ENCODE data around the gene BMX.

BMX gene

GRCh38 chrX:15567886-15568616 is 67.4 kb downstream of the BMX start:
- peak; percentile 15 for TF ChIP-seq CTCF (IDR thresholded peaks at IDR 0.05; ENCODE audit: insufficient read depth, low read length, poor library complexity, severe bottlenecking)
- H3K4me3 ChIP-seq (replicated peaks; ENCODE audit: low read depth, low read length) = no peak overlapping the region
- H3K36me3 ChIP-seq (ENCODE audit: control insufficient read depth, insufficient read depth, low read length) = no peaks in the 10 kb centered on the region
- H3K27me3 ChIP-seq (replicated peaks; ENCODE audit: control insufficient read depth, insufficient read depth, low read length) = no peaks in the 10 kb centered on the region
- no peak for DNase-seq (ENCODE audit: extremely low read depth, insufficient read length)

GRCh38 chrX:15570145-15570544 is 69.5 kb downstream of the BMX start:
- TF ChIP-seq CTCF (IDR thresholded peaks at IDR 0.05; ENCODE audit: insufficient read depth, low read length, poor library complexity, severe bottlenecking) = no peak
- DNase-seq (ENCODE audit: extremely low read depth, insufficient read length) = no peak
- Histone ChIP-seq H3K4me3 (replicated peaks; ENCODE audit: low read depth, low read length) (no peak overlapping the region), H3K36me3 (ENCODE audit: control insufficient read depth, insufficient read depth, low read length) (no peaks in the 10 kb centered on the region), H3K27me3 (replicated peaks; ENCODE audit: control insufficient read depth, insufficient read depth, low read length) (no peaks in the 10 kb centered on the region)

- no peak for DNase-seq (ENCODE audit: extremely low read depth, insufficient read length)
Measured at GRCh38 chrX:15574017-15574416, 73.4 kb downstream of the BMX start.

GRCh38 chrX:15576019-15576418 is 75.4 kb downstream of the BMX start:
- TF ChIP-seq CTCF (IDR thresholded peaks at IDR 0.05; ENCODE audit: insufficient read depth, low read length, poor library complexity, severe bottlenecking) = no peak
- DNase-seq (ENCODE audit: extremely low read depth, insufficient read length) = no peak
- no peaks in the 10 kb centered on the region for H3K36me3 ChIP-seq (ENCODE audit: control insufficient read depth, insufficient read depth, low read length)
- H3K27me3 ChIP-seq (replicated peaks; ENCODE audit: control insufficient read depth, insufficient read depth, low read length) = no peaks in the 10 kb centered on the region
- H3K4me3 ChIP-seq (replicated peaks; ENCODE audit: low read depth, low read length) = no peak overlapping the region

More at GRCh38 chrX:15574017-15574416, 73.4 kb downstream of the BMX start:
- no peak for TF ChIP-seq CTCF (IDR thresholded peaks at IDR 0.05; ENCODE audit: insufficient read depth, low read length, poor library complexity, severe bottlenecking)
- Histone ChIP-seq H3K36me3 (ENCODE audit: control insufficient read depth, insufficient read depth, low read length) (no peaks in the 10 kb centered on the region), H3K4me3 (replicated peaks; ENCODE audit: low read depth, low read length) (no peak overlapping the region), H3K27me3 (replicated peaks; ENCODE audit: control insufficient read depth, insufficient read depth, low read length) (no peaks in the 10 kb centered on the region)

- H3K4me3 ChIP-seq (replicated peaks; ENCODE audit: low read depth, low read length) = no peak overlapping the region
- no peaks in the 10 kb centered on the region for H3K27me3 ChIP-seq (replicated peaks; ENCODE audit: control insufficient read depth, insufficient read depth, low read length)
- no peak for TF ChIP-seq CTCF (IDR thresholded peaks at IDR 0.05; ENCODE audit: insufficient read depth, low read length, poor library complexity, severe bottlenecking)
- DNase-seq (ENCODE audit: extremely low read depth, insufficient read length) = no peak
- no peaks in the 10 kb centered on the region for H3K36me3 ChIP-seq (ENCODE audit: control insufficient read depth, insufficient read depth, low read length)
Measured at GRCh38 chrX:15579778-15580747, 79.5 kb downstream of the BMX start.

Measured in GM06990 (cell line).